ENCODE data around the gene ZNF667.

ZNF667 gene

GRCh38 chr19:56393119-56394012, 83.8 kb downstream of the ZNF667 start, which contains the start of gene ZNF582:
ZNF582 (minus strand) TSS chr19:56393534; CDS start chr19:56391752, 1,782 bp downstream.
- peak; percentile 79 to 86 for DNase-seq (ENCODE audit: low read depth in 2 of 2)

Data from stimulated activated CD8-positive, alpha-beta memory T cell treated with anti-CD3 and anti-CD28 coated beads, Interleukin-15, amount 100 ng/mL, for 4 hours (primary cell).